T-cell (primary cell): ENCODE measurements around the gene E2F1. TPM values are rescaled to one million over a fixed set of nuclear protein-coding genes. Genes with fewer than 3 reads are reported as not detected.

ENCODE experiments used
- ATAC-seq, 4 experiments: fragments of 200-7000 bp in 3 of 4; fragments of 150-1000 bp in 1 of 4; cut with Tn5 transposase; replicated peaks in 1 of 4; 1 replicate in 3 of 4; 2 replicates in 1 of 4; pipeline ENCODE4 v1.10.0; 2021; ENCODE audit warnings: moderate library complexity in 3 of 4, mild to moderate bottlenecking in 2 of 4, moderate number of reproducible peaks in 1 of 4
- CTCF ChIA-PET, 2 donors: fragments of 300-600 bp; sonication (Branson Sonifier 250); formaldehyde crosslinking; loops; one replicate each; lab custom pipeline; 2022; ENCODE audit warnings: antibody characterized with exemption in 2 of 2; lab: Charles Lee
- POLR2A ChIA-PET, 2 donors: fragments of 300-600 bp; sonication (Branson Sonifier 250); formaldehyde crosslinking; loops; one replicate each; lab custom pipeline; 2022; ENCODE audit warnings: antibody characterized with exemption in 2 of 2; lab: Charles Lee
- DNase-seq, 35 experiments: peaks; one replicate each; pipeline versions ENCODE4 v3.0.0 to v3.0.0-alpha.2; 2013 to 2023
- H3K27ac ChIP-seq: one replicate; pipeline ENCODE4 v1.5.1; 2013; ENCODE audit warnings: low read length
- H3K27me3 ChIP-seq, 2 experiments: replicated peaks in 1 of 2; 1 replicate in 1 of 2; 2 replicates in 1 of 2; pipeline versions ENCODE4 v1.6.1 to v1.7.0; 2013; ENCODE audit warnings: low read length in 1 of 2, mixed read lengths in 1 of 2; ENCODE audit not compliant: control insufficient read depth in 2 of 2, insufficient read depth in 2 of 2; ENCODE audit errors: extremely low read depth in 1 of 2
- H3K36me3 ChIP-seq, 2 donors: 1 replicate in 1 of 2; 2 replicates in 1 of 2; pipeline versions ENCODE4 v1.6.1 to v1.7.0; 2013; ENCODE audit warnings: low read length in 1 of 2; ENCODE audit not compliant: control insufficient read depth in 2 of 2, insufficient read depth in 1 of 2; ENCODE audit errors: extremely low read depth in 1 of 2
- H3K4me1 ChIP-seq, 2 experiments: 1 replicate in 1 of 2; 2 replicates in 1 of 2; pipeline versions ENCODE4 v1.6.1 to v1.7.0; 2013; ENCODE audit warnings: low read length in 2 of 2, mixed read lengths in 1 of 2; ENCODE audit not compliant: insufficient read depth in 2 of 2, control insufficient read depth in 1 of 2; ENCODE audit errors: extremely low read depth in 1 of 2
- H3K4me3 ChIP-seq, 2 donors: 1 replicate in 1 of 2; 2 replicates in 1 of 2; pipeline versions ENCODE4 v1.5.1 to v1.7.0; 2013; ENCODE audit warnings: mild to moderate bottlenecking in 2 of 2, low read length in 1 of 2, moderate library complexity in 1 of 2; ENCODE audit not compliant: control insufficient read depth in 1 of 2; ENCODE audit errors: extremely low read depth in 1 of 2
- H3K9me3 ChIP-seq: 2 replicates; pipeline ENCODE4 v1.7.0; 2013
- H3K27ac Mint-ChIP-seq, 2 donors: one replicate each; pipeline ENCODE4 v1.8.0; 2020 to 2021; ENCODE audit warnings: mild to moderate bottlenecking in 2 of 2, mixed read lengths in 2 of 2
- H3K27me3 Mint-ChIP-seq, 2 donors: one replicate each; pipeline ENCODE4 v1.8.0; 2021 to 2022; ENCODE audit warnings: mixed read lengths in 2 of 2
- H3K36me3 Mint-ChIP-seq: one replicate; pipeline ENCODE4 v1.8.0; 2021; ENCODE audit warnings: mixed read lengths
- H3K4me1 Mint-ChIP-seq, 3 donors: one replicate each; pipeline ENCODE4 v1.8.0; 2020 to 2022; ENCODE audit warnings: mixed read lengths in 3 of 3, mild to moderate bottlenecking in 1 of 3
- H3K4me3 Mint-ChIP-seq, 3 donors: one replicate each; pipeline ENCODE4 v1.8.0; 2020 to 2022; ENCODE audit warnings: mild to moderate bottlenecking in 3 of 3, mixed read lengths in 3 of 3, moderate library complexity in 3 of 3
- H3K9me3 Mint-ChIP-seq, 3 donors: one replicate each; pipeline ENCODE4 v1.8.0; 2020 to 2022; ENCODE audit warnings: mixed read lengths in 3 of 3
- WGBS: methylation state at CpG from one replicate; pipeline ENCODE4 v1.1.5; 2013; ENCODE audit warnings: missing lambda C conversion rate; ENCODE audit not compliant: insufficient coverage; 5-methylcytosine and 5-hydroxymethylcytosine counted together
- total RNA-seq, 35 experiments: library from RNA in 6 of 35; stranded (reverse) in 6 of 35; fragments of 120-200 nt in 1 of 35; gene quantifications; one replicate each; pipeline versions ENCODE4 v1.2.1 to v1.2.4 and lab custom pipeline; 2013 to 2026

E2F1 gene
- total RNA-seq, 5 donors from 2014 or later (not counting 1 experiment from before 2014, with no cell fraction given) = 1.8 to 7.4 (median 4.6) TPM

- CTCF ChIA-PET = interaction anchor here in 1 of 2 donors (0.9 to 1.3 kb wide), 3 partner anchors 12 to 125 kb away, joined by 4 to 6 read pairs (median 5); partner anchors contain the start of gene C20orf144
- Histone ChIP-seq H3K4me1 (peaks cover 23 to 46% of the 10 kb centered on the region in 2 experiments), H3K4me3 (no peak overlapping the region), H3K27me3 (no peaks in the 10 kb centered on the region), H3K36me3 (no peaks in the 10 kb centered on the region), H3K9me3 (no peaks in the 10 kb centered on the region), H3K27ac (peak overlapping the region; percentile 39)
- Mint-ChIP-seq H3K9me3 (no peaks in the 10 kb centered on the region), H3K36me3 (no peaks in the 10 kb centered on the region), H3K4me3 (peak overlapping the region in 1 of 3 donors; percentile 61), H3K4me1 (peaks cover 36 to 52% (median 48%) of the 10 kb centered on the region in 3 donors), H3K27ac (peak overlapping the region; percentile 89 to 93), H3K27me3 (no peaks in the 10 kb centered on the region)
- peak; percentile 43 to 72 (median 64) for ATAC-seq
- peak in 18 of 35 experiments; percentile 11 to 72 (median 26) for DNase-seq
- 56% methylated on average over 17 of the region's 20 CpGs for WGBS
- POLR2A ChIA-PET = interaction anchor here (0.6 kb wide), 2 partner anchors 121 to 942 kb away, joined by 4 read pairs; no protein-coding TSS in a partner anchor
Observed at GRCh38 chr20:33679758-33680485, 6.3 kb downstream of the E2F1 start.

- H3K9me3 Mint-ChIP-seq = no peaks in the 10 kb centered on the region
- H3K27ac ChIP-seq = peak overlapping the region; percentile 39
- no peak for DNase-seq
- peaks cover 0 to 3% of the 10 kb centered on the region in 2 experiments for H3K27me3 ChIP-seq
- H3K27me3 Mint-ChIP-seq = no peaks in the 10 kb centered on the region
- no peaks in the 10 kb centered on the region for H3K36me3 ChIP-seq
- no peak overlapping the region for H3K4me3 ChIP-seq
- ATAC-seq = no peak
- POLR2A ChIA-PET = no interaction called here
- H3K36me3 Mint-ChIP-seq = no peaks in the 10 kb centered on the region
- H3K9me3 ChIP-seq = no peaks in the 10 kb centered on the region
- H3K27ac Mint-ChIP-seq = peak overlapping the region; percentile 89 to 93
- over 99% methylated on average over 14 of the region's 15 CpGs for WGBS
- peaks cover 25 to 56% of the 10 kb centered on the region in 2 experiments for H3K4me1 ChIP-seq
- H3K4me1 Mint-ChIP-seq = peaks cover 40 to 55% (median 49%) of the 10 kb centered on the region in 3 donors
- H3K4me3 Mint-ChIP-seq = peak overlapping the region in 1 of 3 donors; percentile 61
- CTCF ChIA-PET = no interaction called here
Observed at GRCh38 chr20:33677991-33678702, 8.0 kb downstream of the E2F1 start.

- peaks cover 0 to 3% of the 10 kb centered on the region in 2 experiments for H3K27me3 ChIP-seq
- H3K36me3 ChIP-seq = no peaks in the 10 kb centered on the region
- H3K4me1 ChIP-seq = peaks cover 25 to 62% of the 10 kb centered on the region in 2 experiments
- peaks cover 45 to 58% (median 55%) of the 10 kb centered on the region in 3 donors for H3K4me1 Mint-ChIP-seq
- no peaks in the 10 kb centered on the region for H3K36me3 Mint-ChIP-seq
- DNase-seq = no peak
- ChIA-PET CTCF (no interaction called here), POLR2A (no interaction called here)
- 99% methylated on average over 27 of the region's 31 CpGs for WGBS
- H3K27ac ChIP-seq = no peak overlapping the region
- H3K27me3 Mint-ChIP-seq = no peaks in the 10 kb centered on the region
- H3K4me3 Mint-ChIP-seq = peak overlapping the region in 1 of 3 donors; percentile 17
- no peaks in the 10 kb centered on the region for H3K9me3 ChIP-seq
- H3K27ac Mint-ChIP-seq = peak overlapping the region; percentile 89 to 93
- no peak overlapping the region for H3K4me3 ChIP-seq
- no peaks in the 10 kb centered on the region for H3K9me3 Mint-ChIP-seq
- ATAC-seq = no peak
Observed at GRCh38 chr20:33676652-33677645, 9.2 kb downstream of the E2F1 start.

GRCh38 chr20:33676121-33676520, 10.1 kb downstream of the E2F1 start:
- ChIA-PET CTCF (no interaction called here), POLR2A (no interaction called here)
- Mint-ChIP-seq H3K36me3 (no peaks in the 10 kb centered on the region), H3K4me1 (peaks cover 42 to 55% (median 53%) of the 10 kb centered on the region in 3 donors), H3K27ac (peak overlapping the region; percentile 43 to 52), H3K27me3 (no peaks in the 10 kb centered on the region), H3K9me3 (no peaks in the 10 kb centered on the region), H3K4me3 (peak overlapping the region in 2 of 3 donors; percentile 17 to 24)
- H3K36me3 ChIP-seq = no peaks in the 10 kb centered on the region
- H3K9me3 ChIP-seq = no peaks in the 10 kb centered on the region
- no peak overlapping the region for H3K27ac ChIP-seq
- H3K4me3 ChIP-seq = no peak overlapping the region
- no peak for ATAC-seq
- DNase-seq = no peak
- peaks cover 22 to 60% of the 10 kb centered on the region in 2 experiments for H3K4me1 ChIP-seq
- WGBS = 98% methylated on average over 11 of the region's 11 CpGs
- peaks cover 0 to 3% of the 10 kb centered on the region in 2 experiments for H3K27me3 ChIP-seq

GRCh38 chr20:33675136-33675959, 10.8 kb downstream of the E2F1 start:
- Histone ChIP-seq H3K27me3 (peaks cover 0 to 3% of the 10 kb centered on the region in 2 experiments), H3K36me3 (no peaks in the 10 kb centered on the region), H3K4me3 (no peak overlapping the region), H3K4me1 (peaks cover 20 to 59% of the 10 kb centered on the region in 2 experiments), H3K9me3 (no peaks in the 10 kb centered on the region), H3K27ac (no peak overlapping the region)
- WGBS = 98% methylated on average over 5 of the region's 16 CpGs
- Mint-ChIP-seq H3K9me3 (no peaks in the 10 kb centered on the region), H3K4me1 (peaks cover 42 to 50% (median 49%) of the 10 kb centered on the region in 3 donors), H3K27me3 (no peaks in the 10 kb centered on the region), H3K36me3 (no peaks in the 10 kb centered on the region), H3K4me3 (peak overlapping the region; percentile 53 to 84 (median 79)), H3K27ac (peak overlapping the region; percentile 24 to 62)
- ChIA-PET CTCF (no interaction called here), POLR2A (no interaction called here)
- no peak for ATAC-seq
- no peak for DNase-seq
